ENCODE data around the gene DOCK2.

DOCK2 gene

DNA sequence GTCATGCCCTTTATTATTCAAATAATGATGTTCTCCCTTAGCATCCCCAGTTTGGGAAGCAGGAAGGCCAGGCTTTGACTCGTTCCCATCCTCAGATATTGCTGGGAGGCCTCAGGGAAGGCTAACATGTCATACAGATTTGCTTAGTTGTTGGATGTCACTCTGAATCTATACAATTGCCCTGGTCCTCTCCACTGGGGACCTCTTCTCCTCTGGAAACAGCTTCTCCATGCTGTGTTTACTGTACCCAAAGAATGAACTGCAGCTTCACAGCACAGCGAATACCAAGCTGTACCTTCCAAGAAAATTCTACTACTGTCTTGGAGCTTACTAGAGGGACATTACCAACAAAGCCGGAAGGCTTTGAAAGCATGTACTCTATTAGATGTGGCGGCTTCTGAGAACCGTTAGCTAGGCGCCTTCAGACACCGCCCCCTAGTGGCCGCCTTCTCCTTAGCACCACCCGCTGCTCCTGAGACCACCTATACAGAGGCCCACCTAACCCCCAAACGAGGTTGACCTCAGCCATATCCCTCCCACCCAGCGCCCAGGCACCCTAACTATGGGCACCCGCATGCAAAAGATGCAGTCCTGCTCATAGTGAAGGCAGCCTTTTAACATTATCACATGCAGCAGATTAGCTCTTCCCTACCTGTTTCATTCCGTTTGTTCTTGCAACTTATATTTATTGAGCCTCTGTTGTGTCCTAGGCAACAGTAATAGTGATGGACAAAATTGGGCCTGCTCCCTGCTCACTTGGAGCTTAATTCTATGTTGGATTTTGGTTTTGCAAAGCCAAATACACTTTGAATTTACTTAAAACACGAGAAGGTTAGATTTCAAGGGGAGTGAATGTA is 433.7 kb downstream of the DOCK2 start:
- H3K4me1 ChIP-seq (ENCODE audit: control insufficient read depth, low read length): no peaks in the 10 kb centered on the region
- H4K20me1 ChIP-seq (ENCODE audit: control insufficient read depth, insufficient read depth, low read depth, low read length): no peaks in the 10 kb centered on the region
- H3K4me3 ChIP-seq (ENCODE audit: low read length): no peak overlapping the region
- no peaks in the 10 kb centered on the region for H3K9me3 ChIP-seq (ENCODE audit: control insufficient read depth, insufficient read depth, low read length)
- H3K36me3 ChIP-seq (ENCODE audit: control insufficient read depth, low read length): peaks cover 73% of the 10 kb centered on the region
- H3K4me2 ChIP-seq (ENCODE audit: low read length): no peak overlapping the region
- H3K9me2 ChIP-seq (replicated peaks; ENCODE audit: control insufficient read depth, low read length): no peaks in the 10 kb centered on the region
- H3K27me3 ChIP-seq (ENCODE audit: control insufficient read depth, low read length): no peaks in the 10 kb centered on the region
- 0 out of 2 replicates have a peak, but pooled peaks cover 4% of the 10 kb centered on the region for H3F3A ChIP-seq (ENCODE audit: control insufficient read depth, insufficient read depth)
- no peak for TF ChIP-seq EZH2phosphoT487 (IDR thresholded peaks at IDR 0.05; ENCODE audit: borderline replicate concordance, low read length)
- TF ChIP-seq, protein P1, sequence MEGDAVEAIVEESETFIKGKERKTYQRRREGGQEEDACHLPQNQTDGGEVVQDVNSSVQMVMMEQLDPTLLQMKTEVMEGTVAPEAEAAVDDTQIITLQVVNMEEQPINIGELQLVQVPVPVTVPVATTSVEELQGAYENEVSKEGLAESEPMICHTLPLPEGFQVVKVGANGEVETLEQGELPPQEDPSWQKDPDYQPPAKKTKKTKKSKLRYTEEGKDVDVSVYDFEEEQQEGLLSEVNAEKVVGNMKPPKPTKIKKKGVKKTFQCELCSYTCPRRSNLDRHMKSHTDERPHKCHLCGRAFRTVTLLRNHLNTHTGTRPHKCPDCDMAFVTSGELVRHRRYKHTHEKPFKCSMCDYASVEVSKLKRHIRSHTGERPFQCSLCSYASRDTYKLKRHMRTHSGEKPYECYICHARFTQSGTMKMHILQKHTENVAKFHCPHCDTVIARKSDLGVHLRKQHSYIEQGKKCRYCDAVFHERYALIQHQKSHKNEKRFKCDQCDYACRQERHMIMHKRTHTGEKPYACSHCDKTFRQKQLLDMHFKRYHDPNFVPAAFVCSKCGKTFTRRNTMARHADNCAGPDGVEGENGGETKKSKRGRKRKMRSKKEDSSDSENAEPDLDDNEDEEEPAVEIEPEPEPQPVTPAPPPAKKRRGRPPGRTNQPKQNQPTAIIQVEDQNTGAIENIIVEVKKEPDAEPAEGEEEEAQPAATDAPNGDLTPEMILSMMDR (IDR thresholded peaks at IDR 0.05; ENCODE audit: low read depth, low read length, poor library complexity, severe bottlenecking): peak; percentile 86
- H3K79me2 ChIP-seq (ENCODE audit: control insufficient read depth, low read length): no peaks in the 10 kb centered on the region
- no peak overlapping the region for H3K27ac ChIP-seq (ENCODE audit: low read depth, low read length)

DNA sequence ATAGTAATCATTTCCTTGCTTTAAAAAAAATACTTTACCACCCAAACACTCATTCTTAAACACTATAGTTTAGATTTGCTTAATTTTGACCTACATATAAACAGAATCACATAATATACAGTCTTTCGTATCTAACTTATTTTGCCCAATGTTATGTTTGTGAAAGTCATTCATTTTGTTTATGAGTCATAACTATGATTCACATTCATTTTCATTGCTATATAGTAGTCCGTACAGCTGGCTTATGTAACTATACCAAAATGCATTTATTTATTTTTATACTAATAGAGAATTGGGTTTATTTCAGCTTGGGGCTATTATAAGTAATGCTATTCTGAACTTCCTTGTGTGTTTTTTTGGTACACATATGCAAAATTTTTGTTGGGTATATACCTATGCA is 434.7 kb downstream of the DOCK2 start:
- TF ChIP-seq, protein P1 (IDR thresholded peaks at IDR 0.05; ENCODE audit: low read depth, low read length, poor library complexity, severe bottlenecking): no peak
- TF ChIP-seq EZH2phosphoT487 (IDR thresholded peaks at IDR 0.05; ENCODE audit: borderline replicate concordance, low read length): no peak
- Histone ChIP-seq H3K27ac (ENCODE audit: low read depth, low read length) (no peak overlapping the region), H3K4me2 (ENCODE audit: low read length) (no peak overlapping the region), H3K9me3 (ENCODE audit: control insufficient read depth, insufficient read depth, low read length) (no peaks in the 10 kb centered on the region), H3K36me3 (ENCODE audit: control insufficient read depth, low read length) (peaks cover 78% of the 10 kb centered on the region), H3K27me3 (ENCODE audit: control insufficient read depth, low read length) (no peaks in the 10 kb centered on the region), H3K9me2 (replicated peaks; ENCODE audit: control insufficient read depth, low read length) (no peaks in the 10 kb centered on the region), H4K20me1 (ENCODE audit: control insufficient read depth, insufficient read depth, low read depth, low read length) (no peaks in the 10 kb centered on the region), H3K4me3 (ENCODE audit: low read length) (no peak overlapping the region), H3K4me1 (ENCODE audit: control insufficient read depth, low read length) (no peaks in the 10 kb centered on the region), H3K79me2 (ENCODE audit: control insufficient read depth, low read length) (no peaks in the 10 kb centered on the region), H3F3A (ENCODE audit: control insufficient read depth, insufficient read depth) (0 out of 2 replicates have a peak, but pooled peaks cover 4% of the 10 kb centered on the region)

DNA sequence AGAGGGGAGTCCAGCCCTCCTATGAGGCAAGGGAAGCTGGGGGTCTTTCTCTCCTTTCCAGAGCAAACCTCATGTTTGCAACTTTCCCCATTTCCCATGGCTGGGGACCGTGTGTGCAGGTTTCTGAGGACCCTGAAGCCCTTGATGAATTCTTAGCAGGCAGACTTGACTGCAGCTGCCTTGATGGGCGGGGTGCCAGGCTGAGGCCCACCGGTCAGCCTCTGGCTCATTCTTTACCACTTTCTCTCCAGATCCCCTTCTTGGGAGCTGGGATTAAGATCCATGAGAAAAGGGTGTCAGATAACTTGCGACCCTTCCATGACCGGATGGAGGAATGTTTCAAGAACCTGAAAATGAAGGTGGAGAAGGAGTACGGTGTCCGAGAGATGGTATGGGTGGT is 438.6 kb downstream of the DOCK2 start:
- H4K20me1 ChIP-seq (ENCODE audit: control insufficient read depth, insufficient read depth, low read depth, low read length): no peaks in the 10 kb centered on the region
- H3K4me3 ChIP-seq (ENCODE audit: low read length): no peak overlapping the region
- no peaks in the 10 kb centered on the region for H3K4me1 ChIP-seq (ENCODE audit: control insufficient read depth, low read length)
- no peaks in the 10 kb centered on the region for H3K27me3 ChIP-seq (ENCODE audit: control insufficient read depth, low read length)
- H3K4me2 ChIP-seq (ENCODE audit: low read length): no peak overlapping the region
- H3K36me3 ChIP-seq (ENCODE audit: control insufficient read depth, low read length): peaks cover 76% of the 10 kb centered on the region
- TF ChIP-seq, protein P1 (IDR thresholded peaks at IDR 0.05; ENCODE audit: low read depth, low read length, poor library complexity, severe bottlenecking): no peak
- no peak for TF ChIP-seq EZH2phosphoT487 (IDR thresholded peaks at IDR 0.05; ENCODE audit: borderline replicate concordance, low read length)
- H3K9me2 ChIP-seq (replicated peaks; ENCODE audit: control insufficient read depth, low read length): no peaks in the 10 kb centered on the region
- H3K9me3 ChIP-seq (ENCODE audit: control insufficient read depth, insufficient read depth, low read length): no peaks in the 10 kb centered on the region
- H3K79me2 ChIP-seq (ENCODE audit: control insufficient read depth, low read length): no peaks in the 10 kb centered on the region
- H3F3A ChIP-seq (ENCODE audit: control insufficient read depth, insufficient read depth): 0 out of 2 replicates have a peak, but pooled peaks cover 4% of the 10 kb centered on the region
- H3K27ac ChIP-seq (ENCODE audit: low read depth, low read length): no peak overlapping the region

Data from DOHH2 (cell line).